ENCODE data around the gene PI4KB. TPM values are rescaled to one million over a fixed set of nuclear protein-coding genes. Genes with fewer than 3 reads are reported as not detected.

PI4KB gene
- total RNA-seq, 1 experiment from 2014 or later, result 40.6 TPM

GRCh38 chr1:151346769-151347522 lies 19.7 kb upstream of the PI4KB start, which contains the start of gene RFX5:
RFX5 (minus strand) TSS chr1:151347252; CDS start chr1:151346320, 932 bp downstream.
- DNase-seq (ENCODE audit: low spot score), result peak; percentile 98
- in situ Hi-C loops (cut with HindIII; ENCODE audit: low sequenced_read_pairs), result no loop called here

GRCh38 chr1:151346082-151346768 lies 19.0 kb upstream of the PI4KB start:
- DNase-seq (ENCODE audit: low spot score), result no peak
- in situ Hi-C loops (cut with HindIII; ENCODE audit: low sequenced_read_pairs), result no loop called here

GRCh38 chr1:151344291-151344690 lies 17.1 kb upstream of the PI4KB start:
- no peak for DNase-seq (ENCODE audit: low spot score)
- in situ Hi-C loops (cut with HindIII; ENCODE audit: low sequenced_read_pairs), result no loop called here

GRCh38 chr1:151343587-151343986 lies 16.4 kb upstream of the PI4KB start:
- in situ Hi-C loops (cut with HindIII; ENCODE audit: low sequenced_read_pairs), result no loop called here
- DNase-seq (ENCODE audit: low spot score), result no peak

- in situ Hi-C loops (cut with HindIII; ENCODE audit: low sequenced_read_pairs), result no loop called here
- DNase-seq (ENCODE audit: low spot score), result no peak
These were observed 15.4 kb upstream of the PI4KB start for GRCh38 chr1:151342569-151342968.

- no peak for DNase-seq (ENCODE audit: low spot score)
- in situ Hi-C loops (cut with HindIII; ENCODE audit: low sequenced_read_pairs), result no loop called here
These were observed 14.8 kb upstream of the PI4KB start for GRCh38 chr1:151342021-151342420.

GRCh38 chr1:151340870-151341754 lies 13.9 kb upstream of the PI4KB start:
- in situ Hi-C loops (cut with HindIII; ENCODE audit: low sequenced_read_pairs), result no loop called here
- DNase-seq (ENCODE audit: low spot score), result peak; percentile 92

- in situ Hi-C loops (cut with HindIII; ENCODE audit: low sequenced_read_pairs), result no loop called here
- DNase-seq (ENCODE audit: low spot score), result no peak
These were observed 9.3 kb upstream of the PI4KB start for GRCh38 chr1:151336556-151336955.

- no peak for DNase-seq (ENCODE audit: low spot score)
- in situ Hi-C loops (cut with HindIII; ENCODE audit: low sequenced_read_pairs), result no loop called here
These were observed 7.6 kb upstream of the PI4KB start for GRCh38 chr1:151334822-151335221.

GRCh38 chr1:151327903-151328674 lies 873 bp upstream of the PI4KB start:
- in situ Hi-C loops (cut with HindIII; ENCODE audit: low sequenced_read_pairs), result no loop called here
- no peak for DNase-seq (ENCODE audit: low spot score)

GRCh38 chr1:151326619-151327222 lies 495 bp downstream of the PI4KB start:
- in situ Hi-C loops (cut with HindIII; ENCODE audit: low sequenced_read_pairs), result no loop called here
- DNase-seq (ENCODE audit: low spot score), result peak; percentile 52

- in situ Hi-C loops (cut with HindIII; ENCODE audit: low sequenced_read_pairs), result no loop called here
- no peak for DNase-seq (ENCODE audit: low spot score)
These were observed 1.4 kb downstream of the PI4KB start for GRCh38 chr1:151325646-151326429.

GRCh38 chr1:151325231-151325630 lies 2.0 kb downstream of the PI4KB start:
- no peak for DNase-seq (ENCODE audit: low spot score)
- in situ Hi-C loops (cut with HindIII; ENCODE audit: low sequenced_read_pairs), result no loop called here

GRCh38 chr1:151324390-151324930 lies 2.8 kb downstream of the PI4KB start:
- in situ Hi-C loops (cut with HindIII; ENCODE audit: low sequenced_read_pairs), result no loop called here
- DNase-seq (ENCODE audit: low spot score), result peak; percentile 89

GRCh38 chr1:151318975-151319374 lies 8.2 kb downstream of the PI4KB start:
- in situ Hi-C loops (cut with HindIII; ENCODE audit: low sequenced_read_pairs), result no loop called here
- no peak for DNase-seq (ENCODE audit: low spot score)

GRCh38 chr1:151315565-151316235 lies 11.5 kb downstream of the PI4KB start:
- in situ Hi-C loops (cut with HindIII; ENCODE audit: low sequenced_read_pairs), result no loop called here
- DNase-seq (ENCODE audit: low spot score), result no peak

Measured in G401 (cell line).